ENCODE data around the gene BMP6. TPM values are rescaled to one million over a fixed set of nuclear protein-coding genes. Genes with fewer than 3 reads are reported as not detected.

BMP6 gene
- total and polyA plus RNA-seq, 2 of the 8 experiments (the other 6 are each of a cell fraction or from before 2014, with no cell fraction given), result 2.0 to 2.1 TPM

GRCh38 chr6:7691021-7691420, 34.9 kb upstream of the BMP6 start:
- Histone ChIP-seq H3K18ac (ENCODE audit: extremely low read depth, low read length) (no peak overlapping the region), H3K9ac (replicated peaks in 1 of 4; ENCODE audit: extremely low read depth in 1 of 4, low read depth in 3 of 4, low read length in 3 of 4) (no peak overlapping the region), H3K23ac (ENCODE audit: insufficient read length) (no peak overlapping the region), H2AFZ (ENCODE audit: low read length) (no peak overlapping the region), H3K27ac (ENCODE audit: low read depth, low read length) (no peak overlapping the region), H2BK120ac (replicated peaks; ENCODE audit: low read depth, low read length) (no peak overlapping the region), H2BK12ac (ENCODE audit: low read depth, low read length) (no peak overlapping the region), H3K14ac (ENCODE audit: insufficient read length) (no peak overlapping the region), H2BK20ac (ENCODE audit: low read length) (no peak overlapping the region), H2AK5ac (ENCODE audit: low read depth, low read length) (no peak overlapping the region), H3K56ac (replicated peaks; ENCODE audit: insufficient read length, low read depth, low read length) (no peak overlapping the region), H3K4me1 (replicated peaks in 1 of 4; ENCODE audit: control insufficient read depth in 3 of 4, insufficient read depth in 4 of 4, low read length in 3 of 4) (0 out of 7 replicates have a peak, but pooled peaks cover 0 to 8% (median 0%) of the 10 kb centered on the region in 4 experiments), H3K23me2 (ENCODE audit: low read depth, low read length) (no peaks in the 10 kb centered on the region; the same call in 1 of the 2 replicates), H2BK15ac (ENCODE audit: low read length) (no peak overlapping the region), H3K4me3 (ENCODE audit: extremely low read depth in 1 of 4, insufficient read depth in 2 of 4, low read depth in 3 of 4, low read length in 4 of 4) (no peak overlapping the region), H3K4ac (replicated peaks; ENCODE audit: insufficient read length, low read depth, low read length) (no peak overlapping the region), H2BK5ac (ENCODE audit: low read depth, low read length) (no peak overlapping the region), H3K79me1 (ENCODE audit: low read depth, low read length) (no peaks in the 10 kb centered on the region), H4K5ac (ENCODE audit: insufficient read length, low read depth, low read length) (no peak overlapping the region), H4K20me1 (replicated peaks in 1 of 2; ENCODE audit: control insufficient read depth in 1 of 2, insufficient read depth in 2 of 2, low read length in 2 of 2) (no peaks in the 10 kb centered on the region), H3K4me2 (ENCODE audit: insufficient read depth in 1 of 2, low read depth in 2 of 2, low read length in 2 of 2) (no peak overlapping the region), H4K8ac (ENCODE audit: extremely low read depth, insufficient read depth, low read length) (no peak overlapping the region), H3K9me3 (ENCODE audit: insufficient read depth in 2 of 2, low read depth in 1 of 2, low read length in 1 of 2) (no peaks in the 10 kb centered on the region), H3K79me2 (ENCODE audit: control insufficient read depth in 1 of 2, insufficient read depth in 2 of 2, low read length in 2 of 2) (no peaks in the 10 kb centered on the region), H4K91ac (replicated peaks; ENCODE audit: insufficient read length, low read length) (no peak overlapping the region), H3K36me3 (ENCODE audit: control insufficient read depth in 2 of 4, insufficient read depth in 4 of 4, low read length in 3 of 4) (no peaks in the 10 kb centered on the region), H3K27me3 (replicated peaks in 1 of 4; ENCODE audit: control insufficient read depth in 3 of 4, extremely low read depth in 1 of 4, insufficient read depth in 3 of 4, low read length in 3 of 4) (no peaks in the 10 kb centered on the region; a peak in 1 of 7 replicates)
- 87% methylated on average over 2 of the region's 2 CpGs; no CpG with 5 or more reads in 1 of the 2 experiments for WGBS, 2 experiments (ENCODE audit: extremely low coverage in 1 of 2, insufficient coverage in 1 of 2, insufficient read length in 1 of 2, insufficient replicate concordance in 2 of 2, low coverage in 1 of 2, low lambda C conversion rate in 2 of 2, missing lambda C conversion rate in 1 of 2)
- ChIA-PET POLR2A (ENCODE audit: partially characterized antibody) (no interaction called here), CTCF (ENCODE audit: partially characterized antibody) (interaction anchor here (0.6 to 1.9 kb wide), 4 partner anchors 17 to 325 kb away, joined by 3 to 4 read pairs (median 4); no protein-coding TSS in a partner anchor)
- DNase-seq (ENCODE audit: low read depth in 1 of 2, low spot score in 2 of 2) (no peak), FAIRE-seq (no peak)
- TF ChIP-seq RBBP5 (IDR thresholded peaks at IDR 0.05; ENCODE audit: borderline replicate concordance, low read depth, low read length) (no peak), NANOG (IDR thresholded peaks at IDR 0.05; ENCODE audit: insufficient read depth, low read depth, low read length, poor library complexity, severe bottlenecking) (no peak), ASH2L (IDR thresholded peaks at IDR 0.05; ENCODE audit: low read length) (no peak), POU5F1 (IDR thresholded peaks at IDR 0.05; ENCODE audit: low read depth, low read length) (no peak), BRCA1 (IDR thresholded peaks at IDR 0.05; ENCODE audit: low read depth, low read length) (no peak), RNF2 (IDR thresholded peaks at IDR 0.05; ENCODE audit: borderline replicate concordance, low read depth, low read length, missing control alignments, poor library complexity, severe bottlenecking) (no peak), POLR2AphosphoS5 (IDR thresholded peaks at IDR 0.05; ENCODE audit: low read depth, low read length) (no peak), SIRT6 (IDR thresholded peaks at IDR 0.05; ENCODE audit: low read length) (no peak), TAF1 (IDR thresholded peaks at IDR 0.05; ENCODE audit: low read depth, low read length) (no peak), GTF2F1 (IDR thresholded peaks at IDR 0.05; ENCODE audit: borderline replicate concordance, low read depth, low read length) (no peak), CEBPB (IDR thresholded peaks at IDR 0.05; ENCODE audit: low read depth, low read length) (no peak), SP2 (IDR thresholded peaks at IDR 0.05; ENCODE audit: low read length) (no peak), TCF12 (IDR thresholded peaks at IDR 0.05; ENCODE audit: low read depth, low read length) (no peak)
- TF ChIP-seq, protein P1, sequence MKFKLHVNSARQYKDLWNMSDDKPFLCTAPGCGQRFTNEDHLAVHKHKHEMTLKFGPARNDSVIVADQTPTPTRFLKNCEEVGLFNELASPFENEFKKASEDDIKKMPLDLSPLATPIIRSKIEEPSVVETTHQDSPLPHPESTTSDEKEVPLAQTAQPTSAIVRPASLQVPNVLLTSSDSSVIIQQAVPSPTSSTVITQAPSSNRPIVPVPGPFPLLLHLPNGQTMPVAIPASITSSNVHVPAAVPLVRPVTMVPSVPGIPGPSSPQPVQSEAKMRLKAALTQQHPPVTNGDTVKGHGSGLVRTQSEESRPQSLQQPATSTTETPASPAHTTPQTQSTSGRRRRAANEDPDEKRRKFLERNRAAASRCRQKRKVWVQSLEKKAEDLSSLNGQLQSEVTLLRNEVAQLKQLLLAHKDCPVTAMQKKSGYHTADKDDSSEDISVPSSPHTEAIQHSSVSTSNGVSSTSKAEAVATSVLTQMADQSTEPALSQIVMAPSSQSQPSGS (IDR thresholded peaks at IDR 0.05; ENCODE audit: low read length), result no peak

Data from H1 (cell line).